ENCODE results near the gene UGT2B17. TPM values are rescaled to one million over a fixed set of nuclear protein-coding genes. Genes with fewer than 3 reads are reported as not detected.

UGT2B17 gene
- total RNA-seq, 3 donors from 2014 or later = 0.98 TPM; not detected in 2

GRCh38 chr4:68592673-68593072 is 16.6 kb upstream of the UGT2B17 start:
- Histone ChIP-seq H3K4me3 (no peak overlapping the region), H3K4me1 (no peaks in the 10 kb centered on the region), H3K36me3 (no peaks in the 10 kb centered on the region), H3K27me3 (no peaks in the 10 kb centered on the region), H3K27ac (no peak overlapping the region), H3K9me3 (no peaks in the 10 kb centered on the region)
- intact Hi-C loops (cut with DNase I; ENCODE audit: low total_unique reads) = no loop called here
- TF ChIP-seq POLR2A (IDR thresholded peaks at IDR 0.05) (no peak), POLR2AphosphoS5 (IDR thresholded peaks at IDR 0.05) (no peak)
- TF ChIP-seq, protein P1, sequence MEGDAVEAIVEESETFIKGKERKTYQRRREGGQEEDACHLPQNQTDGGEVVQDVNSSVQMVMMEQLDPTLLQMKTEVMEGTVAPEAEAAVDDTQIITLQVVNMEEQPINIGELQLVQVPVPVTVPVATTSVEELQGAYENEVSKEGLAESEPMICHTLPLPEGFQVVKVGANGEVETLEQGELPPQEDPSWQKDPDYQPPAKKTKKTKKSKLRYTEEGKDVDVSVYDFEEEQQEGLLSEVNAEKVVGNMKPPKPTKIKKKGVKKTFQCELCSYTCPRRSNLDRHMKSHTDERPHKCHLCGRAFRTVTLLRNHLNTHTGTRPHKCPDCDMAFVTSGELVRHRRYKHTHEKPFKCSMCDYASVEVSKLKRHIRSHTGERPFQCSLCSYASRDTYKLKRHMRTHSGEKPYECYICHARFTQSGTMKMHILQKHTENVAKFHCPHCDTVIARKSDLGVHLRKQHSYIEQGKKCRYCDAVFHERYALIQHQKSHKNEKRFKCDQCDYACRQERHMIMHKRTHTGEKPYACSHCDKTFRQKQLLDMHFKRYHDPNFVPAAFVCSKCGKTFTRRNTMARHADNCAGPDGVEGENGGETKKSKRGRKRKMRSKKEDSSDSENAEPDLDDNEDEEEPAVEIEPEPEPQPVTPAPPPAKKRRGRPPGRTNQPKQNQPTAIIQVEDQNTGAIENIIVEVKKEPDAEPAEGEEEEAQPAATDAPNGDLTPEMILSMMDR (IDR thresholded peaks at IDR 0.05) = no peak
- no peak for DNase-seq (ENCODE audit: low spot score in 2 of 2)

GRCh38 chr4:68591204-68591603 is 15.1 kb upstream of the UGT2B17 start:
- no peaks in the 10 kb centered on the region for H3K9me3 ChIP-seq
- H3K4me1 ChIP-seq = no peaks in the 10 kb centered on the region
- no peak overlapping the region for H3K27ac ChIP-seq
- DNase-seq (ENCODE audit: low spot score in 2 of 2) = no peak
- H3K27me3 ChIP-seq = no peaks in the 10 kb centered on the region
- no peak for TF ChIP-seq POLR2A (IDR thresholded peaks at IDR 0.05)
- no peak for TF ChIP-seq POLR2AphosphoS5 (IDR thresholded peaks at IDR 0.05)
- TF ChIP-seq, protein P1 (IDR thresholded peaks at IDR 0.05) = no peak
- intact Hi-C loops (cut with DNase I; ENCODE audit: low total_unique reads) = no loop called here
- H3K4me3 ChIP-seq = no peak overlapping the region
- no peaks in the 10 kb centered on the region for H3K36me3 ChIP-seq

DNA sequence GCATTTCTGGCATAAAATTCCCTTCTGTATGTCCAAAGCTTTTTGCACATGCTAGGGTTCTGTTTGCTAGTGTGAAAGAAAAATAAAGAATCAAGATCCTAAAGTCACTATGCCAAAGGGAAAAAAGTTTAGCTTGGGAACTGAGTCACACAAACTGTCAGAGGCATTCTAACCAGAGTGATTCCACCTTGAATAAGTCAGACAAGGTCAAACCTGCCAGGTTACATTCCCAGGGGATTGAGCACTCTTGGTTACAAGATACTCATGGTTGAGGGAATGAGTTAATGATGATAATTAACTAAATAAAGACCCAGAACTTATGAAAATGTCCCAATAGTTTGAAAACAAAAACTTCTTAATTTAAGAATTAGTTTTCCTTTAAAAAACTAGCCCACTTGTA is 13.7 kb upstream of the UGT2B17 start:
- H3K4me1 ChIP-seq = no peaks in the 10 kb centered on the region
- intact Hi-C loops (cut with DNase I; ENCODE audit: low total_unique reads) = no loop called here
- no peak overlapping the region for H3K27ac ChIP-seq
- H3K4me3 ChIP-seq = no peak overlapping the region
- DNase-seq (ENCODE audit: low spot score in 2 of 2) = no peak
- H3K27me3 ChIP-seq = no peaks in the 10 kb centered on the region
- TF ChIP-seq POLR2AphosphoS5 (IDR thresholded peaks at IDR 0.05) (no peak), POLR2A (IDR thresholded peaks at IDR 0.05) (no peak)
- TF ChIP-seq, protein P1 (IDR thresholded peaks at IDR 0.05) = no peak
- no peaks in the 10 kb centered on the region for H3K36me3 ChIP-seq
- H3K9me3 ChIP-seq = no peaks in the 10 kb centered on the region

- intact Hi-C loops (cut with DNase I; ENCODE audit: low total_unique reads) = no loop called here
- H3K27ac ChIP-seq = no peak overlapping the region
- no peak for DNase-seq (ENCODE audit: low spot score in 2 of 2)
- TF ChIP-seq POLR2A (IDR thresholded peaks at IDR 0.05) (no peak), POLR2AphosphoS5 (IDR thresholded peaks at IDR 0.05) (no peak)
- TF ChIP-seq, protein P1 (IDR thresholded peaks at IDR 0.05) = no peak
- H3K27me3 ChIP-seq = no peaks in the 10 kb centered on the region
- H3K36me3 ChIP-seq = no peaks in the 10 kb centered on the region
- no peaks in the 10 kb centered on the region for H3K4me1 ChIP-seq
- H3K4me3 ChIP-seq = no peak overlapping the region
- no peaks in the 10 kb centered on the region for H3K9me3 ChIP-seq
These were observed 6.2 kb upstream of the UGT2B17 start for GRCh38 chr4:68582339-68582717.

- Histone ChIP-seq H3K36me3 (no peaks in the 10 kb centered on the region), H3K9me3 (no peaks in the 10 kb centered on the region), H3K4me3 (no peak overlapping the region), H3K27ac (no peak overlapping the region), H3K4me1 (no peaks in the 10 kb centered on the region), H3K27me3 (no peaks in the 10 kb centered on the region)
- no peak for DNase-seq (ENCODE audit: low spot score in 2 of 2)
- TF ChIP-seq, protein P1 (IDR thresholded peaks at IDR 0.05) = no peak
- TF ChIP-seq POLR2AphosphoS5 (IDR thresholded peaks at IDR 0.05) (no peak), POLR2A (IDR thresholded peaks at IDR 0.05) (no peak)
- intact Hi-C loops (cut with DNase I; ENCODE audit: low total_unique reads) = no loop called here
These were observed 5.5 kb upstream of the UGT2B17 start for GRCh38 chr4:68581383-68582338.
